ENCODE results near the gene NOS3. TPM values are rescaled to one million over a fixed set of nuclear protein-coding genes. Genes with fewer than 3 reads are reported as not detected.

Gene NOS3
- total and polyA plus RNA-seq, 9 of the 15 experiments (the other 6 are each of a cell fraction or from before 2014, with no cell fraction given): 1.1 to 121 (median 23.6) TPM

- TF ChIP-seq REST (IDR thresholded peaks at IDR 0.05; ENCODE audit: borderline replicate concordance): no peak
- 0 out of 2 replicates have a peak, but pooled peaks have one; percentile 6 for TF ChIP-seq REST (CRISPR knock-in tag; IDR thresholded peaks at IDR 0.05; ENCODE audit: low read depth)
- no peak for TF ChIP-seq MYNN (IDR thresholded peaks at IDR 0.05)
- TF ChIP-seq MYNN (CRISPR knock-in tag; IDR thresholded peaks at IDR 0.05): no peak
- no peak for TF ChIP-seq GABPB1 (CRISPR knock-in tag; IDR thresholded peaks at IDR 0.05)
- TF ChIP-seq SREBF2 (CRISPR knock-in tag; IDR thresholded peaks at IDR 0.05): no peak
- no peak for TF ChIP-seq SFPQ (IDR thresholded peaks at IDR 0.05; ENCODE audit: low read depth, low read length)
- no peak for TF ChIP-seq GTF3C2 (IDR thresholded peaks at IDR 0.05; ENCODE audit: borderline replicate concordance, extremely low read depth, insufficient read length)
- no peak for TF ChIP-seq POLR2B (IDR thresholded peaks at IDR 0.05; ENCODE audit: low read depth, partially characterized antibody)
- TF ChIP-seq HDAC1 (IDR thresholded peaks at IDR 0.05): 0 out of 4 replicates have a peak, but pooled peaks of 1 of the 2 experiments have one; percentile 5
- TF ChIP-seq WHSC1 (IDR thresholded peaks at IDR 0.05; ENCODE audit: low read length): peak; percentile 72
- no peak for TF ChIP-seq ZNF449 (CRISPR knock-in tag; IDR thresholded peaks at IDR 0.05)
- no peak for TF ChIP-seq ZNF134 (CRISPR knock-in tag; conservative IDR thresholded peaks at IDR 0.05)
Observed at GRCh38 chr7:150956395-150957132, 34.3 kb upstream of the NOS3 start (continued).

Data from K562 (cell line).